Fibroblast of pulmonary artery (primary cell): Measurements from ENCODE around the gene LZTS3.

Source experiments
- DNase-seq: peaks from one replicate; pipeline ENCODE4 v3.0.0-alpha.2; 2010; ENCODE audit warnings: low read depth
- H3K4me3 ChIP-seq: replicated peaks from 2 replicates; pipeline ENCODE4 v1.5.1; 2011; ENCODE audit warnings: low read depth, mild to moderate bottlenecking, control low read depth, low read length, moderate library complexity
- TF ChIP-seq, protein P1 (sequence below): IDR thresholded peaks from 2 replicates; pipeline ENCODE4 v1.5.1; 2011; ENCODE audit warnings: mild to moderate bottlenecking, control low read depth, low read length, inconsistent platforms; ENCODE audit errors: missing control alignments

The LZTS3 gene

GRCh38 chr20:3199206-3199605, 25.9 kb upstream of the LZTS3 start:
- no peak for DNase-seq
- H3K4me3 ChIP-seq = no peak overlapping the region
- TF ChIP-seq, protein P1, sequence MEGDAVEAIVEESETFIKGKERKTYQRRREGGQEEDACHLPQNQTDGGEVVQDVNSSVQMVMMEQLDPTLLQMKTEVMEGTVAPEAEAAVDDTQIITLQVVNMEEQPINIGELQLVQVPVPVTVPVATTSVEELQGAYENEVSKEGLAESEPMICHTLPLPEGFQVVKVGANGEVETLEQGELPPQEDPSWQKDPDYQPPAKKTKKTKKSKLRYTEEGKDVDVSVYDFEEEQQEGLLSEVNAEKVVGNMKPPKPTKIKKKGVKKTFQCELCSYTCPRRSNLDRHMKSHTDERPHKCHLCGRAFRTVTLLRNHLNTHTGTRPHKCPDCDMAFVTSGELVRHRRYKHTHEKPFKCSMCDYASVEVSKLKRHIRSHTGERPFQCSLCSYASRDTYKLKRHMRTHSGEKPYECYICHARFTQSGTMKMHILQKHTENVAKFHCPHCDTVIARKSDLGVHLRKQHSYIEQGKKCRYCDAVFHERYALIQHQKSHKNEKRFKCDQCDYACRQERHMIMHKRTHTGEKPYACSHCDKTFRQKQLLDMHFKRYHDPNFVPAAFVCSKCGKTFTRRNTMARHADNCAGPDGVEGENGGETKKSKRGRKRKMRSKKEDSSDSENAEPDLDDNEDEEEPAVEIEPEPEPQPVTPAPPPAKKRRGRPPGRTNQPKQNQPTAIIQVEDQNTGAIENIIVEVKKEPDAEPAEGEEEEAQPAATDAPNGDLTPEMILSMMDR = no peak

DNA sequence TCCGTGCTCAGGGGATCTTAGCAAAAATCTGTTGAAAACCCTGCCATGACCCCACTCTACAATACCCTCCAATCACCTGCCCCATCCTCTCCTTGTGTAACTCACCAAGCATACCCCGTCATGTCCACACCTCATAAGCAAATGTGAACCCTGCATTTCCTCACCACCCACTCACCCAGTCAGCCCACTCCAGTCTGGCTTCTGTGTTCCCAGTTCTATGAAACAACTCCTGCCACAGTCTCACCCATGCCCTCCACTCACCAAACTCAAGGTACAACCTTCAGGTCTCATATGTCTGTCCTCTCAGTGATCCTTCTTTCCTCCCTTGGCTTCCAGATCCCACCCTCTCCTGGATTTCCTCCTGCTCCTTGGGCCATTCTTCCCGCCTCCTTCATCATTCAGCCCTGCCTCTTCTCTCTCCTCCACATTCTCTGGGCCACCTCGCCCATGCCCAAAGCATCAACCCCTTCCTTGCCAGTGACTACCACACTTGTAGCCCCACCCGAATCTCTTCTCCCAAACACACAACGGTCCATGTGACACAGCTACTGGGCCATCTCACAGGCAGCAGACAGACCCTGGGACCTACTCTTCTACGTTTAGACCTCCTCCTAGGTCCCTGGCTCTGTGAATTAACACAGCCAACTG, 22.4 kb upstream of the LZTS3 start:
- no peak overlapping the region for H3K4me3 ChIP-seq
- no peak for DNase-seq
- TF ChIP-seq, protein P1 = no peak

DNA sequence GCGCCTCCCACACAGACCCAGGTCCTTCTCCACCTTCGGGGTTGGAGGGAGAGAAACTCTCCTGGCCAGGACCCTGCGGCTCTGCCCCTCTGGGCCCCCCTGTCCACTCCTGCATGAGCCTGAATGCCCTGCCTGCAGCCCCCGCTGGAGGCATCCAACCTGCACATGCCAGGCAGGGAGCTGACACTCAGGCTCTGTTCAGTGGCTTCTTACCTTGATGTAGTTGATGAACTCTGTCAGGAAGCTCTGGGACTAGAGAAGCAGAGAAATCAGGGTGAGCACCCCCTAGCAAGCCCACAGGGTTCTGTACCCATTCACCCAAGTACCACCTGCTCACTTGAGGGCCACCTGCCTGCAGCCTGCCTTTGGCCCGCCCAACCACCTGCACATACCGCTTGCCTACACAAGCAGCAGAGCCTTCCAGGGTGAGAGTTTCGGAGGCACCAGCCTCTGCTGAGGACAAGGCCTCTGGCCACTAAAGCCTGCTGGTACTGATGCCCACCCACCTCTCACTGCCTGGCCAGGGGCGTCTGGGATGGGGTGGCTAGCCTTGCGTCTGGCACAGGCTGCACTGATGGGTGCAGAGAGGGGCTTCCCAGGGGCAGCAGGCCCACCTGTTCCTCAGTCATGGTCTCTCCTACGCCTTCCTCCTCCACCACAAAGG, 21.4 kb upstream of the LZTS3 start:
- no peak overlapping the region for H3K4me3 ChIP-seq
- TF ChIP-seq, protein P1 = no peak
- no peak for DNase-seq

DNA sequence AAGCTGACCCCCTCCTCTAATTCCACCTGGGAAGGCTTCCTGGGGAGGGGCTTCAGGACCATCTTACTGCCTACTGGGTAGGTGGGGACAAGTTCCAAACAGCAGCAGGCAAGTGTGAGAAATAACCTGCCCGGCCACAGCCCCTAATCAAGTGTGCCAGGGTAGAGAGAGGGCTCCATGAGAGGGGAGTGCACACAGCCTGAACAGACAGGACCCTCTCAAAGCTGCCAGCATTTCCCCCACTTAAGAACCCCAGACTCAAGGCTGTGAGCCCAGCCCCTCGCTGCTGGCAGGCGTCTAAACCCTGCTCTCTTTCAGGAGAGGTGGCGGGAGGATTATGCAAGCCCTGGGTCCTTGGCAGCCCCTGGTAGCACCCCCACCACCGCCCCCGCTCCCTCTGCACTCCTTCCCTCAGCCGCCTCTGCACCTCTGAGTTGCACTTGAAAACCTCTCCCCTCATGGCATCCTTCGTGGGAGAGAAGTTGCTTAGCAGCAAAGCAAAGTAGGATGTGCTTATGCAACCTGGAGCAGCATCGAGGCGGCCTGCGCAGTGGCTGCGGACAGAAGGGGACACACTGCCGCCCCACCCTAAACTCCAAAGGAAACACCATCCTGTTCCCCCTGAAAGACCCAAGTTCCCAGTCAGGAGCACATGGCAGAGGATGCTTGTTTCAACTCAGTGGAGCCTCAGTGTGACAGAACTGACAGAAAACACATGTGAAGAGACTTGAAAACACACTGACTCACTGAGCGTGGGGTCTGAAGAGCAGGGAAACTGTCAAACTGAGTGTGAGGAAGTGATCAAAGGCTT, 20.7 kb upstream of the LZTS3 start:
- TF ChIP-seq, protein P1 = no peak
- no peak for DNase-seq
- H3K4me3 ChIP-seq = no peak overlapping the region

- H3K4me3 ChIP-seq = no peak overlapping the region
- TF ChIP-seq, protein P1 = no peak
- no peak for DNase-seq
Observed at GRCh38 chr20:3192226-3193015, 19.1 kb upstream of the LZTS3 start.

GRCh38 chr20:3190681-3191111, 17.3 kb upstream of the LZTS3 start:
- DNase-seq = no peak
- TF ChIP-seq, protein P1 = no peak
- no peak overlapping the region for H3K4me3 ChIP-seq
